C4-2B (cell line): ENCODE data around the gene MDM4.

ENCODE experiments used
- ZFX ChIP-seq: fragments of 450-650 bp; IDR thresholded peaks from 2 replicates; pipeline ENCODE4 v1.6.1; 2017
- TF ChIP-seq, protein P1 (sequence below): fragments of 450-650 bp; conservative IDR thresholded peaks from 2 replicates; pipeline ENCODE4 v1.5.1; 2017; ENCODE audit warnings: mild to moderate bottlenecking

DNA sequence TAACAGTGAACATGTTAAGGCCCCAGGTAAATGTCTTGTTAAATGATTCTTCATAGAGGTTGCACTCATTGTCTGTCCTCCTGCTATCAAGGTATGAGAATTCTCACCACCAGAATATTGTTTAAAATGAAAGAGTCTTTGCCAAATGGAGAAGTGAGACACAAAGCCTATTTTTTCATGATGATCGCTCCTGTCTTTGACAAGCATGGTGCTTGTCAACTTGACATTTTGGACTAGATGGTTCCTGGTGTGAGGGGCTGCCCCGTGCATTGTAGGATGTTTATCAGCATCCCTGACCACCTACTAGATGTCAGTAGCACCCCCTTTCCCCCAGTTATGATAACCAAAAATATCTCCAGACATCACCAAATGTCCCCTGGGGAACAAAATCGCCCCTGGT, 65.6 kb downstream of the MDM4 start:
- TF ChIP-seq, protein P1, sequence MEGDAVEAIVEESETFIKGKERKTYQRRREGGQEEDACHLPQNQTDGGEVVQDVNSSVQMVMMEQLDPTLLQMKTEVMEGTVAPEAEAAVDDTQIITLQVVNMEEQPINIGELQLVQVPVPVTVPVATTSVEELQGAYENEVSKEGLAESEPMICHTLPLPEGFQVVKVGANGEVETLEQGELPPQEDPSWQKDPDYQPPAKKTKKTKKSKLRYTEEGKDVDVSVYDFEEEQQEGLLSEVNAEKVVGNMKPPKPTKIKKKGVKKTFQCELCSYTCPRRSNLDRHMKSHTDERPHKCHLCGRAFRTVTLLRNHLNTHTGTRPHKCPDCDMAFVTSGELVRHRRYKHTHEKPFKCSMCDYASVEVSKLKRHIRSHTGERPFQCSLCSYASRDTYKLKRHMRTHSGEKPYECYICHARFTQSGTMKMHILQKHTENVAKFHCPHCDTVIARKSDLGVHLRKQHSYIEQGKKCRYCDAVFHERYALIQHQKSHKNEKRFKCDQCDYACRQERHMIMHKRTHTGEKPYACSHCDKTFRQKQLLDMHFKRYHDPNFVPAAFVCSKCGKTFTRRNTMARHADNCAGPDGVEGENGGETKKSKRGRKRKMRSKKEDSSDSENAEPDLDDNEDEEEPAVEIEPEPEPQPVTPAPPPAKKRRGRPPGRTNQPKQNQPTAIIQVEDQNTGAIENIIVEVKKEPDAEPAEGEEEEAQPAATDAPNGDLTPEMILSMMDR, result no peak
- TF ChIP-seq ZFX, result no peak
